CD4-positive, CD25-positive, alpha-beta regulatory T cell (primary cell): Measurements from ENCODE around the gene CCKAR. TPM values are rescaled to one million over a fixed set of nuclear protein-coding genes. Genes with fewer than 3 reads are reported as not detected.

ENCODE experiments used
- ATAC-seq, 2 donors: fragments of 150-1000 bp; cut with Tn5 transposase; one replicate each; pipeline ENCODE4 v1.10.0; 2021; ENCODE audit warnings: low read depth in 2 of 2, moderate number of reproducible peaks in 2 of 2, moderate library complexity in 1 of 2
- DNase-seq, 3 donors: peaks; one replicate each; pipeline versions ENCODE4 v3.0.0 to v3.0.0-alpha.2; 2012 to 2022; ENCODE audit warnings: mixed read lengths in 1 of 3
- H3K27ac ChIP-seq: one replicate; pipeline ENCODE4 v1.7.0; 2013; ENCODE audit warnings: mild to moderate bottlenecking, low read length; ENCODE audit not compliant: insufficient read depth, poor library complexity, severe bottlenecking
- H3K27me3 ChIP-seq: one replicate; pipeline ENCODE4 v1.7.0; 2013; ENCODE audit warnings: low read length; ENCODE audit not compliant: control insufficient read depth, insufficient read depth
- H3K36me3 ChIP-seq: one replicate; pipeline ENCODE4 v1.7.0; 2013; ENCODE audit warnings: mild to moderate bottlenecking, low read length, moderate library complexity; ENCODE audit not compliant: control insufficient read depth, insufficient read depth
- H3K4me1 ChIP-seq: 2 replicates; pipeline ENCODE4 v1.7.0; 2013; ENCODE audit warnings: mild to moderate bottlenecking, low read length; ENCODE audit not compliant: insufficient read depth, control insufficient read depth, poor library complexity, severe bottlenecking
- H3K4me3 ChIP-seq: one replicate; pipeline ENCODE4 v1.7.0; 2013; ENCODE audit warnings: low read depth, mild to moderate bottlenecking, low read length, moderate library complexity
- H3K9me3 ChIP-seq, 2 experiments: 1 replicate in 1 of 2; 2 replicates in 1 of 2; pipeline ENCODE4 v1.7.0; 2013; ENCODE audit warnings: low read length in 2 of 2, mild to moderate bottlenecking in 1 of 2, moderate library complexity in 1 of 2; ENCODE audit not compliant: control insufficient read depth in 2 of 2
- H3K27ac Mint-ChIP-seq, 3 donors: one replicate each; pipeline ENCODE4 v1.8.0; 2020 to 2022; ENCODE audit warnings: mild to moderate bottlenecking in 3 of 3, mixed read lengths in 3 of 3, moderate library complexity in 2 of 3
- H3K27me3 Mint-ChIP-seq: one replicate; pipeline ENCODE4 v1.8.0; 2022; ENCODE audit warnings: mild to moderate bottlenecking, mixed read lengths
- H3K36me3 Mint-ChIP-seq: one replicate; pipeline ENCODE4 v1.8.0; 2020; ENCODE audit warnings: mixed read lengths
- H3K4me1 Mint-ChIP-seq, 4 donors: one replicate each; pipeline ENCODE4 v1.8.0; 2020 to 2022; ENCODE audit warnings: mixed read lengths in 4 of 4, mild to moderate bottlenecking in 1 of 4
- H3K4me3 Mint-ChIP-seq, 4 donors: one replicate each; pipeline ENCODE4 v1.8.0; 2020 to 2022; ENCODE audit warnings: mild to moderate bottlenecking in 4 of 4, mixed read lengths in 4 of 4, moderate library complexity in 3 of 4
- H3K9me3 Mint-ChIP-seq, 7 donors: one replicate each; pipeline ENCODE4 v1.8.0; 2020 to 2022; ENCODE audit warnings: mixed read lengths in 7 of 7, mild to moderate bottlenecking in 3 of 7, moderate library complexity in 2 of 7
- polyA plus RNA-seq, 4 donors: library from polyadenylated mRNA; unstranded; fragments of 300-500 nt; fragmentation: Illumina TruSeq; gene quantifications; one replicate each; pipeline ENCODE4 v1.2.3, GENCODE V29; 2021
- total RNA-seq: library from RNA; stranded (reverse); gene quantifications from one replicate; pipeline ENCODE4 v1.2.3, GENCODE V29; 2022

Gene CCKAR
- total and polyA plus RNA-seq, 5 donors from 2014 or later: not detected

DNA sequence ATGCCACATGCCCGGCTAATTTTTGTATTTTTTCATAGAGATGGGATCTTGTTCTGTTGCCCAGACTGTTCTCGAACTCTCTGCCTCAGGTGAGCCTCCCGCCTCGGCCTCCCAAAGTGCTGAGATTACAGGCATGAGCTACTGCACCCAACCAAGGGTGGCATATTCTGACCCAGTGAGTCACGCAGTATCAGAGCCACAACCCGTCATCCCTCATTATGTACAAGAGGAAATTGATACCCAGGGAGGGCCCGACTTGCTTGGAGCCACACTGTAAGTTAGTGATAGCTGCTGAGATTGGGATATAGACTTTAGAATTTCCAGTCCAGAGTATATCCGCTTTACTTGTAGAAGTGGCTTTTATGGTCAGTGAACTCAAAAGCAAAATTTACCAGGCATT, 14.6 kb downstream of the CCKAR start:
- H3K4me1 Mint-ChIP-seq: no peaks in the 10 kb centered on the region
- Histone ChIP-seq H3K4me1 (no peaks in the 10 kb centered on the region), H3K27me3 (peaks cover 4% of the 10 kb centered on the region), H3K36me3 (no peaks in the 10 kb centered on the region), H3K4me3 (no peak overlapping the region), H3K9me3 (no peaks in the 10 kb centered on the region), H3K27ac (no peak overlapping the region)
- no peaks in the 10 kb centered on the region for H3K36me3 Mint-ChIP-seq
- H3K4me3 Mint-ChIP-seq: no peak overlapping the region
- peaks cover 0 to 1% (median 0%) of the 10 kb centered on the region in 7 donors for H3K9me3 Mint-ChIP-seq
- H3K27ac Mint-ChIP-seq: no peak overlapping the region
- ATAC-seq (no peak), DNase-seq (no peak)
- peaks cover 23% of the 10 kb centered on the region for H3K27me3 Mint-ChIP-seq

DNA sequence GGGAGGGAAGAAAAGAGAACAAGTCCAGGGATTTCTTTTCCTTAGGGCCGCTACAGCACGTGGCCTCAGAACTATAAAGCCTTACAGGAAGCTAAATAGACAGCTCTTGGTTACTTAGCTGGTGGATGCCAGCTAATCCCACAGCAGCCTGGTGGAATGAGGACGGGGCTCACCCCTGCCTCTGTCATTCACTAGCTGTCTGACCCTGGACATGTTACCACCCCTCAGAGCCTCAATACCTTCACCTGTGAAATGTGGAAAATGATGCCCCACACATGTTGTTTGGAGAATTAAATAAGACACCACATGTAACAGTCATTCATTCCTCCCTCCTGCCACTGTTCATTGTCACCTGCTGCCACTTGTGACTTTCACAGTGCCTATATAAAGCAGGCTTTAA, 15.7 kb downstream of the CCKAR start:
- H3K4me3 ChIP-seq: no peak overlapping the region
- no peak for ATAC-seq

DNA sequence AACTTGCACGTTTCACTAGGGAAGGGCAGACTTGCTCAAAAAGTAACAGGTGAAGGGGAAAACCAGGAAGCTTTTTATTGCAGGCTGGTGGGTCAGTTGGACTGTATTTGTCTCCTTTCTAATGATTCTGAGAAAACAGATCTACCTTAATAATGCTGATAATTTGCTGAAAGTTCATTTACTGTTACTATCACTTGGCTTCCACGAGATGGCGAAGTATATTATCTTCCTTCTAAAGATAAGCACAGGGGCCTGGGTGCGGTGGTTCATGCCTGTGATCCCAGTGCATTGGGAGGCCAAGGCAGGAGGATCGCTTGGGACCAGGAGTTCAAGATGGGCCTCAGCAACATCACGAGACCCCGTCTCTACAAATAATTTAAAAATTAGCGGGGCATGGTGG, 16.4 kb downstream of the CCKAR start:
- ATAC-seq: no peak
- no peaks in the 10 kb centered on the region for H3K4me1 Mint-ChIP-seq
- DNase-seq: no peak
- H3K4me1 ChIP-seq: no peaks in the 10 kb centered on the region
- H3K27me3 ChIP-seq: peaks cover 4% of the 10 kb centered on the region
- no peak overlapping the region for H3K4me3 Mint-ChIP-seq
- H3K36me3 Mint-ChIP-seq: no peaks in the 10 kb centered on the region
- H3K27ac ChIP-seq: no peak overlapping the region
- no peaks in the 10 kb centered on the region for H3K9me3 ChIP-seq
- no peak overlapping the region for H3K27ac Mint-ChIP-seq
- no peak overlapping the region for H3K4me3 ChIP-seq
- no peaks in the 10 kb centered on the region for H3K36me3 ChIP-seq
- peaks cover 30% of the 10 kb centered on the region for H3K27me3 Mint-ChIP-seq
- H3K9me3 Mint-ChIP-seq: peaks cover 0 to 1% (median 0%) of the 10 kb centered on the region in 7 donors

More for the DNA sequence above, 15.7 kb downstream of the CCKAR start:
- H3K9me3 Mint-ChIP-seq: peaks cover 0 to 1% (median 0%) of the 10 kb centered on the region in 7 donors
- no peak for DNase-seq
- peaks cover 4% of the 10 kb centered on the region for H3K27me3 ChIP-seq
- no peaks in the 10 kb centered on the region for H3K4me1 Mint-ChIP-seq
- H3K27me3 Mint-ChIP-seq: peaks cover 29% of the 10 kb centered on the region
- no peak overlapping the region for H3K4me3 Mint-ChIP-seq
- H3K9me3 ChIP-seq: no peaks in the 10 kb centered on the region
- H3K27ac ChIP-seq: no peak overlapping the region
- no peaks in the 10 kb centered on the region for H3K36me3 ChIP-seq
- H3K27ac Mint-ChIP-seq: no peak overlapping the region
- no peaks in the 10 kb centered on the region for H3K4me1 ChIP-seq
- H3K36me3 Mint-ChIP-seq: no peaks in the 10 kb centered on the region

DNA sequence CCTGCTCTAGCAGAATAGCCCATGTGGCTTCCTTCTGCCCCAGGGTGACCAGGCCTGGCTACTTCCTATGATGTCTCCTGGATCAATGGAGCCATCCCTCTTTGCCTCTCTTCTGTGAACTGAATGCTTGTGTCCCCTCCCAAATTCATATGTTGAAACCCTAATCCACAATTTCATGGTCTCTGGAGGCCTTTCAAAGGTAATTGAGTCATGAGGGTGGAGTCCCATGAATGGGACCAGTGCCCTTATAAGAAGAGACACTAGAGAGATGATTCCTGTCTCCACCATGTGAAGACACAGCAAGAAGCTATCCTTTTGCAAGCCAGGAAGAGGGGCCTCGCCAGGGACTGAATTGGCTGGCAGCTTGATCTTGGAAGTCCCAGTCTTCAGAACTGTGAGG, 18.4 kb downstream of the CCKAR start:
- Histone ChIP-seq H3K9me3 (no peaks in the 10 kb centered on the region), H3K27ac (no peak overlapping the region), H3K27me3 (peaks cover 4% of the 10 kb centered on the region), H3K36me3 (no peaks in the 10 kb centered on the region), H3K4me3 (no peak overlapping the region), H3K4me1 (no peaks in the 10 kb centered on the region)
- no peak for ATAC-seq
- Mint-ChIP-seq H3K36me3 (no peaks in the 10 kb centered on the region), H3K27ac (no peak overlapping the region), H3K4me1 (no peaks in the 10 kb centered on the region), H3K4me3 (no peak overlapping the region), H3K9me3 (peaks cover 0 to 2% (median 0%) of the 10 kb centered on the region in 7 donors), H3K27me3 (peaks cover 24% of the 10 kb centered on the region)
- DNase-seq: no peak

DNA sequence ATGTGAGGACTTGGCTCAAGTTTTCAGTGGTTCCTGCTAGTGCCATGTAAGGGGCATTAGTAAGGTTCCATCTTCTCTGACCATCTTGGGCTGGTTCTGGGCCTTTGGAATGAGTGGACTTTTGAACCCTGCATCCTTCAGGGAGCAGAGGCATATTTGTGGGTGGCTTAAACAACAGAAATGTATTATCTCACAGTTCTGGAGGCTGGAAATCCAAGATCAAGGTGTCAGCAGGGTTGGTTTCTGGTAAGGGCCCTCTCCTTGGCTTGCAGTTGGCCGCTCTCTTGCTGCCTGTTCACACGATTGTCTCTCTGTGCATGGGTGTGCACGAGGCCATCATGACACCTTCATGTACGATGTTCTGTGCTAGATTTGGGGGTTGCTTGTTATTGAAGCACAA, 21.3 kb downstream of the CCKAR start:
- no peak for ATAC-seq
- Histone ChIP-seq H3K27ac (no peak overlapping the region), H3K36me3 (no peaks in the 10 kb centered on the region)

DNA sequence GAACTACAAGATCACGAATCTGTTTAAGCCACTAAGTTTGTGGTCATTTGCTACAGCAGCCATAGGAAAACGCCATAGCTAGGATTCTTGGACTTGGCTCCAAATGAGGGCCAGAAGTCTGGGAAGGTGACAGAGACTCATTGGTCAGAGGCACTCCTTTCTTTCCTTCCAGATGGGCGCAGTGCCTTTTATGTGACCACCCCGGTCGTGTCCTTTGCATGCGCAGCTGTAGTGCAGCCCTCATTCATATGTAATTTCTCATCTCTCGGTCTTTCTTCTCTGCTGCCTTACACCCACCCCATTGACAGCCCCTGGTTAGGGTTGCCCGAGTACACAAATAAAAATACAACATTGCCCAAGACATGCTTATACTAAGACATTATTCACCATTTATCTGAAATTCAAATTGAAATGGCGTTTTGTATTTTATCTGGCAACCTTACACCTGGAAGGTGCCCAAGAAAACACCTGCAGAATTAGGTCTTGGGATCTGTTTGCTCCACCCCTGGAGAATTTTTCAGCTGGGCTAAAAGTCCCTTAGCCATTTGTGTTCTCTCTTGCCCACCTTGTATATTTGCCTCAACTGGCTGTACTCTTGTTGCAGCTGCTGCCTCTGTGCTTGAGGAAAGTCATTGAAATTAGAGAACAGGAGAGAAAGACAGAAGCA, 21.9 kb downstream of the CCKAR start:
- peaks cover 0 to 2% (median 0%) of the 10 kb centered on the region in 7 donors for H3K9me3 Mint-ChIP-seq
- Histone ChIP-seq H3K27ac (no peak overlapping the region), H3K27me3 (peaks cover 4% of the 10 kb centered on the region), H3K36me3 (no peaks in the 10 kb centered on the region), H3K9me3 (no peaks in the 10 kb centered on the region), H3K4me1 (no peaks in the 10 kb centered on the region), H3K4me3 (no peak overlapping the region)
- no peak overlapping the region for H3K4me3 Mint-ChIP-seq
- no peaks in the 10 kb centered on the region for H3K4me1 Mint-ChIP-seq
- ATAC-seq (no peak), DNase-seq (no peak)
- peaks cover 22% of the 10 kb centered on the region for H3K27me3 Mint-ChIP-seq
- H3K27ac Mint-ChIP-seq: no peak overlapping the region
- H3K36me3 Mint-ChIP-seq: no peaks in the 10 kb centered on the region

More for the DNA sequence above, 21.3 kb downstream of the CCKAR start:
- no peaks in the 10 kb centered on the region for H3K4me1 Mint-ChIP-seq
- no peak overlapping the region for H3K4me3 ChIP-seq
- peaks cover 21% of the 10 kb centered on the region for H3K27me3 Mint-ChIP-seq
- H3K9me3 ChIP-seq: no peaks in the 10 kb centered on the region
- DNase-seq: no peak
- no peak overlapping the region for H3K27ac Mint-ChIP-seq
- peaks cover 0 to 2% (median 0%) of the 10 kb centered on the region in 7 donors for H3K9me3 Mint-ChIP-seq
- H3K4me3 Mint-ChIP-seq: no peak overlapping the region
- H3K36me3 Mint-ChIP-seq: no peaks in the 10 kb centered on the region
- no peaks in the 10 kb centered on the region for H3K4me1 ChIP-seq
- H3K27me3 ChIP-seq: peaks cover 4% of the 10 kb centered on the region

DNA sequence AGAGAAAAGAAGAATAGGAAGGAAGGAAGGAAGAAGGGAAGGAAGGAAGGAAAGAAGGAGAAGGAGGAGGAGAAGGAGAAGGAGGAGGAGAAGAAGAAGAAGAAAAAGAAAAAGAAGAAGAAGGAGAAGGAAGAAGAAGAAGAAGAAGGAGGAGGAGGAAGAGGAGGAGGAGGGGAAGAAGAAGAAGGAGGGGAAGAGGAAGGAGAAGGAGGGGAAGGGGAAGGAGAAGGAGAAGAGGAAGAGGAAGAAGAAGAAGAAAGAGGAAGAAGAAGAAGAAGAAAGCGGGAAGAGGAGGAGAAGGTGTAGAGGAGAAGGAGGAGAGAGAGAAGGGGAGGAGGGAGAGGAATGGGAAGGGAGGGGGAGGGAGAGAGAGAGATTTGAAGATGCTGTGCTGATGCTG, 22.6 kb downstream of the CCKAR start:
- Histone ChIP-seq H3K4me3 (no peak overlapping the region), H3K27ac (no peak overlapping the region), H3K9me3 (no peaks in the 10 kb centered on the region), H3K27me3 (peaks cover 4% of the 10 kb centered on the region), H3K36me3 (no peaks in the 10 kb centered on the region), H3K4me1 (no peaks in the 10 kb centered on the region)
- peaks cover 0 to 3% (median 0%) of the 10 kb centered on the region in 7 donors for H3K9me3 Mint-ChIP-seq
- ATAC-seq (no peak), DNase-seq (no peak)
- H3K36me3 Mint-ChIP-seq: no peaks in the 10 kb centered on the region
- peaks cover 16% of the 10 kb centered on the region for H3K27me3 Mint-ChIP-seq
- H3K4me3 Mint-ChIP-seq: no peak overlapping the region
- no peaks in the 10 kb centered on the region for H3K4me1 Mint-ChIP-seq
- H3K27ac Mint-ChIP-seq: no peak overlapping the region

DNA sequence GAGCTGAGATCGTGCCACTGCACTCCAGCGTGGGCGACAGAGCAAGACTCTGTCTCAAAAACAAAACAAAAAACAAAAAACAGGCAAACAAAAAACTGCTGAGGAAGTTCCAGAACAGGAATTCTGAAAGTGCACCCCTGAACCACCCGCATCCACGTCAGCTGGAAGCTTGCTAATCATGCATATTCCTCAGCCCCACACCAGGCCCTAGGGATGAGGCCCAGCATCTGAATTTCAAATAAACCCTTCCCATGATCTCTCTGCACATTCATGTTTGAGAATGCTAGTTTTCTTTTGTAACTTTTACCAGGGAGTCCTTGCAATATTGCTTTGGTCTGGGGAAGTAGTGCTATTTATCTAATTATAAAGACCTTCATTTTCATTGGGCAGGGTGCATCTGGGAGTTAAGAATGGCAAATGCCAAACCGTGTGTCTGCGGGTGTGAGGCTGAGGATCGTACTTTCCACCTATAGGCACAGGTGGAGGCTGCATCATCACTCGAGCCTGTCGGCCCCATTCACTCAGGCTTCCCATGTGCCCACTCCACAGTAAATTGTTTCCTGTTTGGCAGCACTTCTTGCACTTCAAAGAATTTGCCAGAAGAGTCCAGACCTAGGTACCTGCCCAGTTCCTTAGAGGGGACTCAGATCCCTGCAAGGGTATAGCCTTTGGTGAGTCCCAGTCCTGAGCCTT, 23.6 kb downstream of the CCKAR start:
- H3K27me3 Mint-ChIP-seq: peaks cover 16% of the 10 kb centered on the region
- Histone ChIP-seq H3K27me3 (no peaks in the 10 kb centered on the region), H3K4me3 (no peak overlapping the region), H3K9me3 (no peaks in the 10 kb centered on the region), H3K27ac (no peak overlapping the region), H3K4me1 (no peaks in the 10 kb centered on the region), H3K36me3 (no peaks in the 10 kb centered on the region)
- no peak overlapping the region for H3K27ac Mint-ChIP-seq
- H3K36me3 Mint-ChIP-seq: no peaks in the 10 kb centered on the region
- DNase-seq (no peak), ATAC-seq (no peak)
- peaks cover 0 to 3% (median 0%) of the 10 kb centered on the region in 7 donors for H3K9me3 Mint-ChIP-seq
- no peaks in the 10 kb centered on the region for H3K4me1 Mint-ChIP-seq
- H3K4me3 Mint-ChIP-seq: no peak overlapping the region
